HEK293 (cell line): ENCODE results near the gene SAE1.

ENCODE experiments used
- CTCF ChIA-PET: fragments of 350-600 bp; formaldehyde crosslinking; extraction: SDS; loops from one replicate; lab custom pipeline; 2021; ENCODE audit warnings: antibody characterized with exemption; lab: Yijun Ruan, JAX
- POLR2A ChIA-PET: fragments of 300-600 bp; formaldehyde crosslinking; extraction: SDS; loops from one replicate; lab custom pipeline; 2020; ENCODE audit warnings: antibody characterized with exemption, inconsistent platforms; lab: Yijun Ruan, JAX
- H3K27ac ChIP-seq: fragments of 200-500 bp; sonication (Bioruptor generic); 2 replicates; pipeline ENCODE4 v1.5.1; 2014; ENCODE audit warnings: low read depth, low read length, control low read depth, inconsistent platforms; ENCODE audit errors: extremely low read depth
- H3K36me3 ChIP-seq, 2 experiments: fragments of 200-500 bp in 1 of 2; sonication (Bioruptor generic) in 1 of 2; 1 replicate in 1 of 2; 2 replicates in 1 of 2; pipeline ENCODE4 v1.5.1; 2014 to 2017; ENCODE audit warnings: inconsistent platforms in 2 of 2, low read length in 2 of 2; ENCODE audit not compliant: control insufficient read depth in 2 of 2, insufficient read depth in 1 of 2
- H3K4me1 ChIP-seq: fragments of 200-500 bp; sonication (Bioruptor generic); 2 replicates; pipeline ENCODE4 v1.5.1; 2014; ENCODE audit warnings: mild to moderate bottlenecking, low read length, inconsistent platforms; ENCODE audit not compliant: control insufficient read depth, insufficient read depth
- H3K4me3 ChIP-seq: 2 replicates; pipeline ENCODE4 v1.5.1; 2011; ENCODE audit warnings: low read depth, mild to moderate bottlenecking, control low read depth, low read length, moderate library complexity
- H3K9me3 ChIP-seq: fragments of 200-500 bp; sonication (Bioruptor generic); 2 replicates; pipeline ENCODE4 v1.5.1; 2014; ENCODE audit warnings: low read depth, low read length, inconsistent platforms; ENCODE audit not compliant: control insufficient read depth, insufficient read depth
- KLF16 ChIP-seq: fragments of 450-650 bp; formaldehyde crosslinking; IDR thresholded peaks from 2 replicates; pipeline ENCODE4 v1.5.1; 2017; ENCODE audit warnings: missing biosample characterization, missing genetic modification characterization
- REPIN1 ChIP-seq: fragments of 450-650 bp; formaldehyde crosslinking; IDR thresholded peaks from 2 replicates; pipeline ENCODE4 v1.5.1; 2017; ENCODE audit warnings: missing biosample characterization, missing genetic modification characterization, low read depth
- ZFHX2 ChIP-seq: fragments of 450-650 bp; formaldehyde crosslinking; conservative IDR thresholded peaks from 2 replicates; pipeline ENCODE4 v1.5.1; 2016; ENCODE audit warnings: missing biosample characterization, missing genetic modification characterization
- ZNF140 ChIP-seq: fragments of 450-650 bp; formaldehyde crosslinking; IDR thresholded peaks from 2 replicates; pipeline ENCODE4 v1.5.1; 2016; ENCODE audit warnings: missing biosample characterization, missing genetic modification characterization
- ZNF2 ChIP-seq: fragments of 450-650 bp; formaldehyde crosslinking; IDR thresholded peaks from 2 replicates; pipeline ENCODE4 v1.5.1; 2016; ENCODE audit warnings: missing biosample characterization, missing genetic modification characterization
- ZNF214 ChIP-seq: fragments of 450-650 bp; formaldehyde crosslinking; IDR thresholded peaks from 2 replicates; pipeline ENCODE4 v1.5.1; 2017; ENCODE audit warnings: missing biosample characterization, mild to moderate bottlenecking, missing genetic modification characterization, borderline replicate concordance
- ZNF426 ChIP-seq: fragments of 450-650 bp; formaldehyde crosslinking; IDR thresholded peaks from 2 replicates; pipeline ENCODE4 v1.5.1; 2017; ENCODE audit warnings: missing biosample characterization, missing genetic modification characterization, mild to moderate bottlenecking, inconsistent platforms, moderate library complexity
- ZNF544 ChIP-seq: fragments of 450-650 bp; formaldehyde crosslinking; IDR thresholded peaks from 2 replicates; pipeline ENCODE4 v1.5.0; 2017; ENCODE audit warnings: missing biosample characterization, missing genetic modification characterization
- ZNF571 ChIP-seq: fragments of 450-650 bp; formaldehyde crosslinking; IDR thresholded peaks from 2 replicates; pipeline ENCODE4 v1.5.0; 2017; ENCODE audit warnings: missing biosample characterization, missing genetic modification characterization
- ZNF658 ChIP-seq: fragments of 450-650 bp; formaldehyde crosslinking; IDR thresholded peaks from 2 replicates; pipeline ENCODE4; 2016; ENCODE audit warnings: missing biosample characterization, missing genetic modification characterization
- ZNF664 ChIP-seq: fragments of 450-650 bp; formaldehyde crosslinking; IDR thresholded peaks from 2 replicates; pipeline ENCODE4 v1.5.1; 2016; ENCODE audit warnings: missing biosample characterization, missing genetic modification characterization
- ZNF677 ChIP-seq: fragments of 450-650 bp; IDR thresholded peaks from 2 replicates; pipeline ENCODE4 v1.5.0; 2018; ENCODE audit warnings: missing biosample characterization, mild to moderate bottlenecking, missing genetic modification characterization, moderate library complexity
- ZNF747 ChIP-seq: fragments of 450-650 bp; formaldehyde crosslinking; IDR thresholded peaks from 2 replicates; pipeline ENCODE4 v1.5.1; 2016; ENCODE audit warnings: missing biosample characterization, missing genetic modification characterization
- ZNF768 ChIP-seq: fragments of 450-650 bp; formaldehyde crosslinking; IDR thresholded peaks from 2 replicates; pipeline ENCODE4 v1.5.1; 2018; ENCODE audit warnings: missing biosample characterization, mild to moderate bottlenecking, missing genetic modification characterization
- ZNF843 ChIP-seq: fragments of 450-650 bp; formaldehyde crosslinking; IDR thresholded peaks from 2 replicates; pipeline ENCODE4 v1.5.1; 2016; ENCODE audit warnings: missing biosample characterization, missing genetic modification characterization
- TF ChIP-seq, protein P1 (sequence below): fragments of 450-650 bp; formaldehyde crosslinking; IDR thresholded peaks from 2 replicates; pipeline ENCODE4 v1.5.1; 2016; ENCODE audit warnings: missing biosample characterization, missing genetic modification characterization, borderline replicate concordance
- TF ChIP-seq, protein P2 (sequence below): fragments of 450-650 bp; formaldehyde crosslinking; IDR thresholded peaks from 2 replicates; pipeline ENCODE4 v1.5.1; 2017; ENCODE audit warnings: missing biosample characterization, missing genetic modification characterization
- TF ChIP-seq, protein P3 (sequence below): fragments of 450-650 bp; IDR thresholded peaks from 2 replicates; pipeline ENCODE4 v1.5.1; 2018; ENCODE audit warnings: missing biosample characterization, mild to moderate bottlenecking, missing genetic modification characterization
- TF ChIP-seq, protein P4 (sequence below): IDR thresholded peaks from 2 replicates; pipeline ENCODE4 v1.6.1; 2011; ENCODE audit warnings: mild to moderate bottlenecking, low read depth, low read length, borderline replicate concordance
- TF ChIP-seq, protein P5 (sequence below): fragments of 450-650 bp; formaldehyde crosslinking; conservative IDR thresholded peaks from 2 replicates; pipeline ENCODE4 v1.5.1; 2016; ENCODE audit warnings: low read depth, missing biosample characterization, missing genetic modification characterization
- TF ChIP-seq, protein P6 (sequence below): fragments of 450-650 bp; formaldehyde crosslinking; IDR thresholded peaks from 2 replicates; pipeline ENCODE4 v1.5.1; 2017; ENCODE audit warnings: missing biosample characterization, missing genetic modification characterization

The SAE1 gene

DNA sequence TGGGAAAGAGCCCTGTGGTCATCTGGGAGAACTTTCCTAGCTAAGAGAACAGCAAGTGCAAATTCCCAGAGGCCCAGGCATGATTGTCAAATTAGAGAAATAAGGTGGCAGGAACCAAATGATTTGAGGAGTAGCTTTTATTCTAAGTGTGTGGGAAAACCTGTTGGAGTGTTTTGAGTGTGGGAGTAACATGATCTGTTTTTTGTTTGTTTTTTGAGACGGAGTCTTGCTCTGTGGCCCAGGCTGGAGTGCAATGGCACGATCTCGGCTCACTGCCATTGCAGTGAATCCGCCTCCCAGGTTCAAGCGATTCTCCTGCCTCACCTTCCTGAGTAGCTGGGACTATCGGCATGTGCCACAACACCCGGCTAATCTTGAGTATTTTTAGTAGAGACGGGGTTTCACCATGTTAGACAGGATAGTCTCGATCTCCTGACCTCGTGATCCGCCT is 2.4 kb downstream of the SAE1 start:
- H3K9me3 ChIP-seq, result no peaks in the 10 kb centered on the region
- H3K36me3 ChIP-seq, result peaks cover 8 to 37% of the 10 kb centered on the region in 2 experiments; a peak in 2 of 3 replicates
- ChIA-PET POLR2A (interaction anchor here (0.6 to 3.6 kb wide), 5 partner anchors 9 to 99 kb away, joined by 4 to 86 read pairs (median 9); partner anchors contain the start of gene ZC3H4), CTCF (interaction anchor here (0.5 to 2.5 kb wide), 8 partner anchors 11 to 1017 kb away, joined by 3 to 11 read pairs (median 7); no protein-coding TSS in a partner anchor)
- H3K4me3 ChIP-seq, result no peak overlapping the region
- peaks cover 22% of the 10 kb centered on the region for H3K4me1 ChIP-seq
- H3K27ac ChIP-seq, result peak overlapping the region; percentile 92
- TF ChIP-seq ZNF140 (tag by site-specific recombination), result no peak
- no peak for TF ChIP-seq REPIN1
- TF ChIP-seq ZNF214 (tag by site-specific recombination), result no peak
- peak; percentile 77 for TF ChIP-seq ZFHX2 (tag by site-specific recombination)
- TF ChIP-seq, protein P1, sequence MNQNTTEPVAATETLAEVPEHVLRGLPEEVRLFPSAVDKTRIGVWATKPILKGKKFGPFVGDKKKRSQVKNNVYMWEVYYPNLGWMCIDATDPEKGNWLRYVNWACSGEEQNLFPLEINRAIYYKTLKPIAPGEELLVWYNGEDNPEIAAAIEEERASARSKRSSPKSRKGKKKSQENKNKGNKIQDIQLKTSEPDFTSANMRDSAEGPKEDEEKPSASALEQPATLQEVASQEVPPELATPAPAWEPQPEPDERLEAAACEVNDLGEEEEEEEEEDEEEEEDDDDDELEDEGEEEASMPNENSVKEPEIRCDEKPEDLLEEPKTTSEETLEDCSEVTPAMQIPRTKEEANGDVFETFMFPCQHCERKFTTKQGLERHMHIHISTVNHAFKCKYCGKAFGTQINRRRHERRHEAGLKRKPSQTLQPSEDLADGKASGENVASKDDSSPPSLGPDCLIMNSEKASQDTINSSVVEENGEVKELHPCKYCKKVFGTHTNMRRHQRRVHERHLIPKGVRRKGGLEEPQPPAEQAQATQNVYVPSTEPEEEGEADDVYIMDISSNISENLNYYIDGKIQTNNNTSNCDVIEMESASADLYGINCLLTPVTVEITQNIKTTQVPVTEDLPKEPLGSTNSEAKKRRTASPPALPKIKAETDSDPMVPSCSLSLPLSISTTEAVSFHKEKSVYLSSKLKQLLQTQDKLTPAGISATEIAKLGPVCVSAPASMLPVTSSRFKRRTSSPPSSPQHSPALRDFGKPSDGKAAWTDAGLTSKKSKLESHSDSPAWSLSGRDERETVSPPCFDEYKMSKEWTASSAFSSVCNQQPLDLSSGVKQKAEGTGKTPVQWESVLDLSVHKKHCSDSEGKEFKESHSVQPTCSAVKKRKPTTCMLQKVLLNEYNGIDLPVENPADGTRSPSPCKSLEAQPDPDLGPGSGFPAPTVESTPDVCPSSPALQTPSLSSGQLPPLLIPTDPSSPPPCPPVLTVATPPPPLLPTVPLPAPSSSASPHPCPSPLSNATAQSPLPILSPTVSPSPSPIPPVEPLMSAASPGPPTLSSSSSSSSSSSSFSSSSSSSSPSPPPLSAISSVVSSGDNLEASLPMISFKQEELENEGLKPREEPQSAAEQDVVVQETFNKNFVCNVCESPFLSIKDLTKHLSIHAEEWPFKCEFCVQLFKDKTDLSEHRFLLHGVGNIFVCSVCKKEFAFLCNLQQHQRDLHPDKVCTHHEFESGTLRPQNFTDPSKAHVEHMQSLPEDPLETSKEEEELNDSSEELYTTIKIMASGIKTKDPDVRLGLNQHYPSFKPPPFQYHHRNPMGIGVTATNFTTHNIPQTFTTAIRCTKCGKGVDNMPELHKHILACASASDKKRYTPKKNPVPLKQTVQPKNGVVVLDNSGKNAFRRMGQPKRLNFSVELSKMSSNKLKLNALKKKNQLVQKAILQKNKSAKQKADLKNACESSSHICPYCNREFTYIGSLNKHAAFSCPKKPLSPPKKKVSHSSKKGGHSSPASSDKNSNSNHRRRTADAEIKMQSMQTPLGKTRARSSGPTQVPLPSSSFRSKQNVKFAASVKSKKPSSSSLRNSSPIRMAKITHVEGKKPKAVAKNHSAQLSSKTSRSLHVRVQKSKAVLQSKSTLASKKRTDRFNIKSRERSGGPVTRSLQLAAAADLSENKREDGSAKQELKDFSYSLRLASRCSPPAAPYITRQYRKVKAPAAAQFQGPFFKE (tag by site-specific recombination), result no peak
- TF ChIP-seq ZNF426 (tag by site-specific recombination), result no peak
- TF ChIP-seq, protein P2, sequence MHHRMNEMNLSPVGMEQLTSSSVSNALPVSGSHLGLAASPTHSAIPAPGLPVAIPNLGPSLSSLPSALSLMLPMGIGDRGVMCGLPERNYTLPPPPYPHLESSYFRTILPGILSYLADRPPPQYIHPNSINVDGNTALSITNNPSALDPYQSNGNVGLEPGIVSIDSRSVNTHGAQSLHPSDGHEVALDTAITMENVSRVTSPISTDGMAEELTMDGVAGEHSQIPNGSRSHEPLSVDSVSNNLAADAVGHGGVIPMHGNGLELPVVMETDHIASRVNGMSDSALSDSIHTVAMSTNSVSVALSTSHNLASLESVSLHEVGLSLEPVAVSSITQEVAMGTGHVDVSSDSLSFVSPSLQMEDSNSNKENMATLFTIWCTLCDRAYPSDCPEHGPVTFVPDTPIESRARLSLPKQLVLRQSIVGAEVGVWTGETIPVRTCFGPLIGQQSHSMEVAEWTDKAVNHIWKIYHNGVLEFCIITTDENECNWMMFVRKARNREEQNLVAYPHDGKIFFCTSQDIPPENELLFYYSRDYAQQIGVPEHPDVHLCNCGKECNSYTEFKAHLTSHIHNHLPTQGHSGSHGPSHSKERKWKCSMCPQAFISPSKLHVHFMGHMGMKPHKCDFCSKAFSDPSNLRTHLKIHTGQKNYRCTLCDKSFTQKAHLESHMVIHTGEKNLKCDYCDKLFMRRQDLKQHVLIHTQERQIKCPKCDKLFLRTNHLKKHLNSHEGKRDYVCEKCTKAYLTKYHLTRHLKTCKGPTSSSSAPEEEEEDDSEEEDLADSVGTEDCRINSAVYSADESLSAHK (tag by site-specific recombination), result no peak
- no peak for TF ChIP-seq ZNF571 (tag by site-specific recombination)
- TF ChIP-seq ZNF747 (tag by site-specific recombination), result no peak
- TF ChIP-seq KLF16 (tag by site-specific recombination), result no peak
- no peak for TF ChIP-seq ZNF658 (tag by site-specific recombination)
- TF ChIP-seq ZNF544, result no peak
- TF ChIP-seq, protein P3, sequence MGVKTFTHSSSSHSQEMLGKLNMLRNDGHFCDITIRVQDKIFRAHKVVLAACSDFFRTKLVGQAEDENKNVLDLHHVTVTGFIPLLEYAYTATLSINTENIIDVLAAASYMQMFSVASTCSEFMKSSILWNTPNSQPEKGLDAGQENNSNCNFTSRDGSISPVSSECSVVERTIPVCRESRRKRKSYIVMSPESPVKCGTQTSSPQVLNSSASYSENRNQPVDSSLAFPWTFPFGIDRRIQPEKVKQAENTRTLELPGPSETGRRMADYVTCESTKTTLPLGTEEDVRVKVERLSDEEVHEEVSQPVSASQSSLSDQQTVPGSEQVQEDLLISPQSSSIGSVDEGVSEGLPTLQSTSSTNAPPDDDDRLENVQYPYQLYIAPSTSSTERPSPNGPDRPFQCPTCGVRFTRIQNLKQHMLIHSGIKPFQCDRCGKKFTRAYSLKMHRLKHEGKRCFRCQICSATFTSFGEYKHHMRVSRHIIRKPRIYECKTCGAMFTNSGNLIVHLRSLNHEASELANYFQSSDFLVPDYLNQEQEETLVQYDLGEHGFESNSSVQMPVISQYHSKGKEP (tag by site-specific recombination), result no peak
- TF ChIP-seq ZNF2 (tag by site-specific recombination), result no peak
- no peak for TF ChIP-seq ZNF677 (tag by site-specific recombination)
- TF ChIP-seq, protein P4, sequence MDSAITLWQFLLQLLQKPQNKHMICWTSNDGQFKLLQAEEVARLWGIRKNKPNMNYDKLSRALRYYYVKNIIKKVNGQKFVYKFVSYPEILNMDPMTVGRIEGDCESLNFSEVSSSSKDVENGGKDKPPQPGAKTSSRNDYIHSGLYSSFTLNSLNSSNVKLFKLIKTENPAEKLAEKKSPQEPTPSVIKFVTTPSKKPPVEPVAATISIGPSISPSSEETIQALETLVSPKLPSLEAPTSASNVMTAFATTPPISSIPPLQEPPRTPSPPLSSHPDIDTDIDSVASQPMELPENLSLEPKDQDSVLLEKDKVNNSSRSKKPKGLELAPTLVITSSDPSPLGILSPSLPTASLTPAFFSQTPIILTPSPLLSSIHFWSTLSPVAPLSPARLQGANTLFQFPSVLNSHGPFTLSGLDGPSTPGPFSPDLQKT, result no peak
- no peak; the same call in 1 of the 2 replicates for TF ChIP-seq ZNF664 (tag by site-specific recombination)
- no peak for TF ChIP-seq ZNF768 (tag by site-specific recombination)
- TF ChIP-seq, protein P5, sequence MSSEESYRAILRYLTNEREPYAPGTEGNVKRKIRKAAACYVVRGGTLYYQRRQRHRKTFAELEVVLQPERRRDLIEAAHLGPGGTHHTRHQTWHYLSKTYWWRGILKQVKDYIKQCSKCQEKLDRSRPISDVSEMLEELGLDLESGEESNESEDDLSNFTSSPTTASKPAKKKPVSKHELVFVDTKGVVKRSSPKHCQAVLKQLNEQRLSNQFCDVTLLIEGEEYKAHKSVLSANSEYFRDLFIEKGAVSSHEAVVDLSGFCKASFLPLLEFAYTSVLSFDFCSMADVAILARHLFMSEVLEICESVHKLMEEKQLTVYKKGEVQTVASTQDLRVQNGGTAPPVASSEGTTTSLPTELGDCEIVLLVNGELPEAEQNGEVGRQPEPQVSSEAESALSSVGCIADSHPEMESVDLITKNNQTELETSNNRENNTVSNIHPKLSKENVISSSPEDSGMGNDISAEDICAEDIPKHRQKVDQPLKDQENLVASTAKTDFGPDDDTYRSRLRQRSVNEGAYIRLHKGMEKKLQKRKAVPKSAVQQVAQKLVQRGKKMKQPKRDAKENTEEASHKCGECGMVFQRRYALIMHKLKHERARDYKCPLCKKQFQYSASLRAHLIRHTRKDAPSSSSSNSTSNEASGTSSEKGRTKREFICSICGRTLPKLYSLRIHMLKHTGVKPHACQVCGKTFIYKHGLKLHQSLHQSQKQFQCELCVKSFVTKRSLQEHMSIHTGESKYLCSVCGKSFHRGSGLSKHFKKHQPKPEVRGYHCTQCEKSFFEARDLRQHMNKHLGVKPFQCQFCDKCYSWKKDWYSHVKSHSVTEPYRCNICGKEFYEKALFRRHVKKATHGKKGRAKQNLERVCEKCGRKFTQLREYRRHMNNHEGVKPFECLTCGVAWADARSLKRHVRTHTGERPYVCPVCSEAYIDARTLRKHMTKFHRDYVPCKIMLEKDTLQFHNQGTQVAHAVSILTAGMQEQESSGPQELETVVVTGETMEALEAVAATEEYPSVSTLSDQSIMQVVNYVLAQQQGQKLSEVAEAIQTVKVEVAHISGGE (tag by site-specific recombination), result no peak
- TF ChIP-seq ZNF843 (tag by site-specific recombination), result 0 out of 2 replicates have a peak, but pooled peaks have one; percentile 20
- TF ChIP-seq, protein P6, sequence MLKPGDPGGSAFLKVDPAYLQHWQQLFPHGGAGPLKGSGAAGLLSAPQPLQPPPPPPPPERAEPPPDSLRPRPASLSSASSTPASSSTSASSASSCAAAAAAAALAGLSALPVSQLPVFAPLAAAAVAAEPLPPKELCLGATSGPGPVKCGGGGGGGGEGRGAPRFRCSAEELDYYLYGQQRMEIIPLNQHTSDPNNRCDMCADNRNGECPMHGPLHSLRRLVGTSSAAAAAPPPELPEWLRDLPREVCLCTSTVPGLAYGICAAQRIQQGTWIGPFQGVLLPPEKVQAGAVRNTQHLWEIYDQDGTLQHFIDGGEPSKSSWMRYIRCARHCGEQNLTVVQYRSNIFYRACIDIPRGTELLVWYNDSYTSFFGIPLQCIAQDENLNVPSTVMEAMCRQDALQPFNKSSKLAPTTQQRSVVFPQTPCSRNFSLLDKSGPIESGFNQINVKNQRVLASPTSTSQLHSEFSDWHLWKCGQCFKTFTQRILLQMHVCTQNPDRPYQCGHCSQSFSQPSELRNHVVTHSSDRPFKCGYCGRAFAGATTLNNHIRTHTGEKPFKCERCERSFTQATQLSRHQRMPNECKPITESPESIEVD (tag by site-specific recombination), result no peak; the same call in 1 of the 2 replicates
